Skeletal muscle satellite cell (primary cell): ENCODE measurements around the gene SFXN5.

Experiments used
- H3K27me3 ChIP-seq: 2 replicates; pipeline ENCODE4 v1.7.0; 2013; ENCODE audit warnings: low read length; ENCODE audit not compliant: control insufficient read depth, insufficient read depth
- H3K36me3 ChIP-seq: 2 replicates; pipeline ENCODE4 v1.7.0; 2013; ENCODE audit warnings: mild to moderate bottlenecking, control low read depth, low read length; ENCODE audit not compliant: insufficient read depth
- H3K4me1 ChIP-seq: 2 replicates; pipeline ENCODE4 v1.7.0; 2013; ENCODE audit warnings: low read length; ENCODE audit not compliant: control insufficient read depth, insufficient read depth
- H3K4me2 ChIP-seq: 2 replicates; pipeline ENCODE4 v1.7.0; 2013; ENCODE audit warnings: mild to moderate bottlenecking, low read length
- H3K4me3 ChIP-seq: 2 replicates; pipeline ENCODE4 v1.7.0; 2013; ENCODE audit warnings: low read length
- H3K9ac ChIP-seq: 2 replicates; pipeline ENCODE4 v1.7.0; 2013; ENCODE audit warnings: mild to moderate bottlenecking, low read depth, low read length, moderate library complexity
- H3K9me3 ChIP-seq: replicated peaks from 2 replicates; pipeline ENCODE4 v1.7.0; 2013; ENCODE audit warnings: mild to moderate bottlenecking, control low read depth, low read length

Gene SFXN5

DNA sequence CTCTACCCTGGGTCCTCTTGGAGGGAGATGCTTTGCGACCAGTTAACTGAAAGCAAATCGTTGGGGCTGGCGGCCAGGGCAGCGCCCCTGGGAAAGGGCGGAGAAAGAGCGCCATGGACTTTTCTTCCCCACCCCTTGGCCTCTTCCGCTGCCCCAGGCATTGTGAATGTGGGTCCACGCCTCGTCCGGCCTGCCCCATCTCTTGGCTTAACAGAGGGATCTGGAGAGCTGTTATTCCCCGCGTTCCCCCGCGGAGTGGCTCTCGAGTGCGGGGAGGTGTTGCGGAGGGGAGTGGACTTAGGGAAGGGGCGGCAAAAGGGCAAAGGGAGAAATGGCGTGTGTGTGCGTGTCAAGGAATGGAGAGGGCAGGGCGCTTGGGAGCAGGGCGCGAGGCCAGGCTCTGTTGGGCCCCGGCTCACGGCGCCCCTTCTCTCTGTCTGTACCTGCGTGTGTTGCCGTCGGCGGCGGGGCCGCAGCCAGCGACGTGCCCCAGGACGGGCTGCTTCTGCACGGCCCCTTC lies 147.6 kb downstream of the SFXN5 start:
- Histone ChIP-seq H3K27me3 (peaks cover 100% of the 10 kb centered on the region), H3K4me2 (no peak overlapping the region), H3K9ac (no peak overlapping the region), H3K9me3 (no peaks in the 10 kb centered on the region), H3K4me1 (peaks cover 9% of the 10 kb centered on the region), H3K36me3 (no peaks in the 10 kb centered on the region), H3K4me3 (no peak overlapping the region)

DNA sequence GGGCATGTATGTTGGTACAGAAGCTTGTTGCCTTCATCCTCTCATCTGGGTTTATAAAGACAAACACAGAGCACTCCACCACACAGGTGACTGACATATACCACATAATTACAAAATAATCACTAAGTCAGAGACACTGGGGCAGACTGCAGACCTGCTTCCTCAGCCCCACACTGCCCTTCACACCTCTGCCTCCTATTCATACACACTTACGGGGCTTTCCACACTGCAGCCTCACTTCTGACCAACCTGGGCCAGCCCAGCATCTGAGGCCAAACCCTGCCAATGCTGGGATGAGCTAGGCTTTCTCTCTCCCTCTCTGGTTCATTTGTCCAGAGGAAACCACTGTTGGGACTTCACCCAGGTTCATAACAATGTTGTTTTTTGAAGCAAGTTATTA lies 149.7 kb downstream of the SFXN5 start:
- no peak overlapping the region for H3K9ac ChIP-seq
- peaks cover 18% of the 10 kb centered on the region for H3K4me1 ChIP-seq
- H3K9me3 ChIP-seq = no peaks in the 10 kb centered on the region
- no peak overlapping the region for H3K4me2 ChIP-seq
- peaks cover 94% of the 10 kb centered on the region for H3K27me3 ChIP-seq
- no peaks in the 10 kb centered on the region for H3K36me3 ChIP-seq
- no peak overlapping the region for H3K4me3 ChIP-seq

DNA sequence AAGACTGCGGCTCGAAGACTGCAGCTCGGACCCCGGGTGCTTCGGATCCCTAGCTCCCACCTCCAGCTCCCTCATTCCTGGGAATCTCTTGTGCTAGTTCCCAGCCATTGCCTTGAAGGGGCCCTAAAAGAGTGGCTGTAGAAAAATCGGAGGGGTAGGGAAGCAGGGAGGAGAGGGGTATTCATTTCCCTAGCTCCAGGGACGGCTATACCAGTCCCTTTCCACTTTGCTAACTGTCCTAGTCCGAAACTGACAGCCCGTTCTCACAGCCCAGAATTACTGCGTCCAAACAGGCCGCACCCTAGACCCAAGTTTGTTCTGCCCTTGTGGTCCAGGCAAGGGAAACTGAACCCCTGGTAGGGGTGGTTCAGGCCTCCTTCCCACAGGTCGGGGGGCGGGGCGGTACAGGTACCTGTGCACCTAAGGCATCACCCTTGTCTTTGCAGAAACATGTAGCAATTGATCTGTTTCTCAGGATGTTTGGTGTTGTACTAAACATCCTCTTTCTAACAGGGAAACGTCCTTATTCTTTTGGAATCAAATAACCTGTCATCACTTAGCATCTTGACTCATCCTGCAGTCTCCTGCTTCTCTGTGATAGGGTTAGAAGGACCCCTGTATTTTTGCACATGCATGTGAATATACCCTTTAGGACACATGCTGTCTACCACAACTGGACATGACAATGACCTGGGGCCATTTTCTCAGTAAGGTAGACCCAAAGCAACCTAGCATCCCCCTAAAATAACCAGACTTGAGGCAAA lies 150.2 kb downstream of the SFXN5 start:
- H3K4me2 ChIP-seq = no peak overlapping the region
- H3K9me3 ChIP-seq = no peaks in the 10 kb centered on the region

DNA sequence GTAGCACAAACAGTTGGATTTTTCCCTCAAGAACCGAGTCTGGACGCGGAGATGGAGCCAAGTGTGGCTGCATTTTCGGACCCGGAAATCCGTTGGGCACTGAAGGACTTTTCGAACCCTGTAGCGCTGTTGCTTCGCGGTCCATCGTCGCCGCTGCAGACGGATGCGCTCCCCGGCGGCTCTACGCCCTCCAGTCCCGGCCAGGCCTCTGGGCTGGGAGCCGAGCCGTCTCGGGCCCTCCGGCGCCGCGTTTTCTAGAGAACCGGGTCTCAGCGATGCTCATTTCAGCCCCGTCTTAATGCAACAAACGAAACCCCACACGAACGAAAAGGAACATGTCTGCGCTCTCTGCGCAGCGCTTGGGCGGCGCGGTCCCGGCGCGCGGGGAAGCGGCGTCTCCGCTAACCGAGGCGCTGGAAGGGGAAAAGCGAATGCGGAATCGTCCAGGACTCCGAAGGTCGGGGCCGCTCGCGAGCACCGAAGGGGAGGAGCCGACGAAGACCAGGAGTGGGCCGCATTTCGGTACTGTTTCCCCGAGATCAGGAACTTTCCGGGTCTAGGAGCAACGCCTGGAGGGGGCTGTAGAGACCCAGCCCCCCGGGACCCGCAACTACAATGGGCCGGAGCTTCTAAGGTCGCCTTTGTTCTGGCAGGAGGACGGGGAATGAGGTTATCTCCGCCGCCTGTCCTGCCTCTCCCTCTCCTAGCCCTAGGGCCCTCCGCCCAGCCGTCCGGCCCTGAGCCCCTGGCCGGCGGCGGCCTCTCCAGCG lies 151.0 kb downstream of the SFXN5 start:
- H3K4me1 ChIP-seq = peaks cover 30% of the 10 kb centered on the region

More for the DNA sequence above, 150.2 kb downstream of the SFXN5 start:
- H3K4me1 ChIP-seq = peaks cover 23% of the 10 kb centered on the region
- H3K9ac ChIP-seq = no peak overlapping the region
- no peak overlapping the region for H3K4me3 ChIP-seq
- peaks cover 94% of the 10 kb centered on the region for H3K27me3 ChIP-seq
- no peaks in the 10 kb centered on the region for H3K36me3 ChIP-seq

DNA sequence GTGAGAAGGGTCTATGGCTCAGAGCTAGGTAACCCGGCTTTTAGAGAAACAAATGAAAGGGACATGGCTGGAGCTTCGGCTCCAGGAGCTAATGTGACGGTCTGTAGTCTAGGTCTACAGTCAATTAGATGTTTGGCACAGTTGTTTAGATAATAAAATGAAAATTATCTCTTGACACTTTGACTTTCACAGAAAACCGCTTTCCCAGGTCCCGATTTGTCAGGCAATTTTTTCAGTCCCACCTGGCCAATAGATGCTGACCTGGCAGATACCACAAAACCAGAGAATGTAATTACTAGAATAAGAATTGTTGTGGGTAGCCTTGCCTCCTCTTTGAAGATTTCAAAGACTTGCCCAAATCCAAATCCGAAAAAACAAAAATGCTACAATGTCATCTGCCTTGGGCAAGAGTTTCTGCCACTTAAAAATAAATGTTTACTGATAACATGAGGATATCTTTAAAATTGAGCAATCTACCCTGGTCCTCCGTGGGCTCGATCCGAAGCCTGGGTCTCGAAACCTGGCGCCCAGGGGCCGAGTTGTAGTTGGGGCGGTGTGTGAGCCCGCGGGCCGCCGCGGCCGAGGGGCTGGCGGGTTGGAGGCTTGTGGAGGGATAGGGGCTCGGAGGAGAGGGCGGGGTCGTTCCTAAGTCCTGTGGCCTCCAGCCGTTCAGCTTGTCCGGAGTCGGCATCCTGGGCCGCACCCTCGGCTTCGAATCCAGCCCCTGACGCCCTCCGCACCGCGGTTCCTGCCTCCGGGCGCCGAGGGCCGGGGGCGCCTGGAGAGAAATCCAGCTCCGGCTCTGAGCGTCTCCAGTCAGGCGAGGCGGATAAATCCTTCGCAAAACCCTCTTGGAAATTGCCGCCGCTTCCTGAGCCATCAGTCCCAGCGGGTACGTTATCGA lies 151.8 kb downstream of the SFXN5 start:
- H3K9ac ChIP-seq = no peak overlapping the region
- H3K4me3 ChIP-seq = peak overlapping the region; percentile 62
- no peaks in the 10 kb centered on the region for H3K9me3 ChIP-seq
- H3K36me3 ChIP-seq = no peaks in the 10 kb centered on the region
- peaks cover 30% of the 10 kb centered on the region for H3K4me1 ChIP-seq
- H3K27me3 ChIP-seq = peaks cover 94% of the 10 kb centered on the region
- peak overlapping the region; percentile 75 for H3K4me2 ChIP-seq

More for the DNA sequence above, 151.0 kb downstream of the SFXN5 start:
- no peaks in the 10 kb centered on the region for H3K9me3 ChIP-seq
- H3K4me3 ChIP-seq = peak overlapping the region; percentile 62
- no peak overlapping the region for H3K9ac ChIP-seq
- no peaks in the 10 kb centered on the region for H3K36me3 ChIP-seq
- peak overlapping the region; percentile 75 for H3K4me2 ChIP-seq
- H3K27me3 ChIP-seq = peaks cover 94% of the 10 kb centered on the region

DNA sequence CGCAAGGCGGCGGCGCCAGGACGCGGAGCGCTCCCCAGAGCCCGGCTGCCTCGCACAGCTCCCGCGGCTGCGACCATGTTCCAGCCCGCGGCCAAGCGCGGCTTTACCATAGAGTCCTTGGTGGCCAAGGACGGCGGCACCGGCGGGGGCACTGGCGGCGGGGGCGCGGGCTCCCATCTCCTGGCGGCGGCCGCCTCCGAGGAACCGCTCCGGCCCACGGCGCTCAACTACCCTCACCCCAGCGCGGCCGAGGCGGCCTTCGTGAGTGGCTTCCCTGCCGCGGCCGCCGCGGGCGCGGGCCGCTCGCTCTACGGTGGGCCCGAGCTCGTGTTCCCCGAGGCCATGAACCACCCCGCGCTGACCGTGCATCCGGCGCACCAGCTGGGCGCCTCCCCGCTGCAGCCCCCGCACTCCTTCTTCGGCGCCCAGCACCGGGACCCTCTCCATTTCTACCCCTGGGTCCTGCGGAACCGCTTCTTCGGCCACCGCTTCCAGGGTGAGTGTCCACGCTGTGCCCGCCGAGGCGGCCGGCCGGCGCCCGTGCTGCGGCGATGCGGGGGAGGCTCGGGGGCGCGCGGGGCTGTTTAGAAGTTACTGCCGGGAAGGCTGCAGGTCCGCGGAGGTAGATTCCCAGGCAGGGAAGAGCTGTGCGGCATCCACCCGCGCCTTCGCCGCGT lies 153.5 kb downstream of the SFXN5 start:
- peak overlapping the region; percentile 62 for H3K4me2 ChIP-seq
- no peak overlapping the region for H3K9ac ChIP-seq
- peaks cover 30% of the 10 kb centered on the region for H3K4me1 ChIP-seq
- no peaks in the 10 kb centered on the region for H3K9me3 ChIP-seq
- H3K36me3 ChIP-seq = no peaks in the 10 kb centered on the region
- H3K27me3 ChIP-seq = peaks cover 94% of the 10 kb centered on the region
- peak overlapping the region; percentile 39 for H3K4me3 ChIP-seq

DNA sequence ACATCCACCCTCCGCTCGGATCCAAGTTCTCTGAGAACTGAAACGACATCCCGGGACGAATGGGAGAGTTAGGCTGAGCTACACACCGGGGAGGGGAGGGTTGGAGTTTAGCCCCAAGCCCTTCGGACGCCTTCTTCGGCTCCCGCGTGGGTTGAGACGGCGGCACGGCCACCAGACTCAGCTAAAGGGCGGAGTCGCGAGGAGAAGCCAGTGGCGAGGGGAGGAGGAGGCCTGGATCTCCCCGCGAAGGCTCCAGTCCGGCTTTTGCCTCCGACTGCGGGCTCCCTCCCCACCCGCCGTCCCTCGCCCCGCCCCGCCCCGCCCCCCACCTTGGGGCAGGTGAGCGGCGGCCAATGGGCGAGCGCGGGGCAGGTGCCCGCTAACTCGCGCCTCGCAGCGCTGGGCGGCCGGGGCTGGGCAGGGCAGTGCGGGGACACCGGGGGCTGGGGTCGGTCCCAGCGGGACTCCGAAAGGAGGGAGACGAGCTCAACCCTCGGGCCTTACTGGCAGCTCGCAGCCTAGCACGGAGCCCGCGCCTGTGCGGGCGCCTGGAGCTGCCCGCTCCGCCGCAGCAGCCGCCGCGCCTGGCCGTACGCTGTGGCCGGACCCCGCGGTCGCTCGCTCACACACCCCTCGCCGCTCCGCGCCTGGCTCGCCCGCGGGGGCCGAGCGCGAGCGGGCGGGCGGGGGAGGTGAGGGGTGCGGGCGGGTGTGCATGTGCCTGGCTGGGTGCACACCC lies 154.2 kb downstream of the SFXN5 start, which contains the start of gene EMX1:
Gene EMX1, plus strand, starts transcription at position 382 of the 739 bp plus-strand sequence. Its CDS starts 334 bp downstream, at position 716.
- H3K9me3 ChIP-seq = no peaks in the 10 kb centered on the region
- no peak within 1 kb of the TSS for H3K9ac ChIP-seq
- peaks cover 94% of the 10 kb centered on the region for H3K27me3 ChIP-seq
- peaks cover 30% of the 10 kb centered on the region for H3K4me1 ChIP-seq
- H3K4me2 ChIP-seq = peak within 1 kb of the TSS; percentile 70
- peak within 1 kb of the TSS; percentile 44 for H3K4me3 ChIP-seq
- H3K36me3 ChIP-seq = no peaks in the 10 kb centered on the region

DNA sequence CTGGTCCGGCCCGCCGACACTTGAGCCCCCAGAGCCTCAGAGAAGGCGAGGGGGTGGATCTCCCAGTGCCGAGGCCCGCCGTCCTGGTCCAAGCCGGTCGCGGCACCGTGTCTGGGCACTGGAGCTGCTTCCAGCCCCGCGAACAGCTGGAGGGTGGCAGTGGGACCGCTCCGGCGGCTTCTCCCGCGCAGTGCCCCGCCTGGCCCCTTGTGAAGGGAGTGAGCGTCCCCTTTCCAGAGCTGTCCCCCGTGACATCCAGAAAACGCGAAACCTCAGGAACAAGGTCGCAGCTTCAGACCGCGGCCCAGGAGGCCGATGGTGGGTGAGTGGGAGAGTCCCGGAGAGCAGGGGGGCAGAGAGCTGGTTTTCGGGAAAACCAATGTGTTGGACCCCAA lies 154.8 kb downstream of the SFXN5 start:
- no peak overlapping the region for H3K9ac ChIP-seq
- H3K4me2 ChIP-seq = peak overlapping the region; percentile 70
- no peaks in the 10 kb centered on the region for H3K36me3 ChIP-seq
- H3K4me3 ChIP-seq = no peak overlapping the region
- H3K27me3 ChIP-seq = peaks cover 94% of the 10 kb centered on the region
- no peaks in the 10 kb centered on the region for H3K9me3 ChIP-seq
- H3K4me1 ChIP-seq = peaks cover 30% of the 10 kb centered on the region

DNA sequence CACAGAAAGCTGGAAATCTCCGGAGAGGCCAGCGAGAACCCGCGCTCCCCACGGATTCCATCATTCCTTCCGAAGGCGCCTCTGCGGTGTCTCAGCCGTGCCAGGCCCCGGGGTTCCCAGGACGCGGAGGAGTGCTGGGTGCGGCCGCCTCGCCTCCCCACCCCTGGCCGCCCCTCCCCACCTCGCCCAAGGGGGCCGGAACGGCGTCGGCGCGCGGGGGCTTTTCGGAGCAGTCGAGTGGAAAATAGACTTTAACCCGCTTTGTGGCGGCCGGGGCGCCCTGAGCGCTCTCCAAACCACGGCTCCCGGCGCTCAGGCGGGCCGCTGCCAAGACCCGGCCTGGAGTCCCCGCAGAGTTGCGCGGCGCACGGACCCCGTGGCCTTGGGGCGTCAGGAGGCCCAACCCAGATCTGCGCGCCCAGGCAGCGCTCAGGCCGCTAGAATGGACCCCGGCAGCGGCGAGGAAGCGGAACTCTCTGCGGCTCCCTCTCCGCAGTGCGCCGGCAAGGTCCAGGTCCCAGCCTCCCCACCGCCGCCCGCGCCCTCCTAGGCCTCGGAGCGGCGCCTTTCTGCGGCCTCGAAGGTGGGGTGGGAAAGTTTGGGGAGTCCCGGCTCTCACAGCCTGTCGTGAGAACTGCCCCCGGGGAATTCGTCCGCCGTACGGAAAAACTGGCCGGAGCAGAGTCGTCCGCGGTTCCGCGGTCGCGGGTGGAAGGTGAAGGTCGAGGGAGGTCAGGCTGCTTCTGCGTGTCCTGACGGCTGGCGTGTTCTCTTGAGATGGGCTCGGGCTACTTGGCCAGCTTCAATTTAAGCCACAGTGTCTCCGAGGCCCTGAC lies 155.4 kb downstream of the SFXN5 start:
- Histone ChIP-seq H3K4me1 (peaks cover 30% of the 10 kb centered on the region), H3K36me3 (no peaks in the 10 kb centered on the region), H3K9me3 (no peaks in the 10 kb centered on the region), H3K27me3 (peaks cover 94% of the 10 kb centered on the region), H3K9ac (no peak overlapping the region), H3K4me2 (peak overlapping the region; percentile 70), H3K4me3 (peak overlapping the region; percentile 44)
